Occipital lobe (tissue), 2 donors: ENCODE results near the gene SNRNP70. TPM values are rescaled to one million over a fixed set of nuclear protein-coding genes. Genes with fewer than 3 reads are reported as not detected.
"Not testable (repeated sequence)": the region's sequence is repeated elsewhere in the genome, so short reads cannot be mapped to it uniquely, and the experiment has no call there.

Experiments used
- DNase-seq: peaks from one replicate; lab custom pipeline; 2025; lab: John Stamatoyannopoulos, UW
- total RNA-seq: library from RNA; depleted of rRNA; stranded (reverse); fragments of >200 nt; gene quantifications from one replicate; pipeline ENCODE4 v1.2.3, GENCODE V29; 2014

Gene SNRNP70
- total RNA-seq, 1 donor from 2014 or later, result 112 TPM

GRCh38 chr19:49119411-49120324, 34.4 kb downstream of the SNRNP70 start, which contains the start of gene PPFIA3:
Gene PPFIA3 (plus strand): TSS chr19:49119544. CDS start chr19:49127874, 8,330 bp downstream.
- no peak for DNase-seq

DNA sequence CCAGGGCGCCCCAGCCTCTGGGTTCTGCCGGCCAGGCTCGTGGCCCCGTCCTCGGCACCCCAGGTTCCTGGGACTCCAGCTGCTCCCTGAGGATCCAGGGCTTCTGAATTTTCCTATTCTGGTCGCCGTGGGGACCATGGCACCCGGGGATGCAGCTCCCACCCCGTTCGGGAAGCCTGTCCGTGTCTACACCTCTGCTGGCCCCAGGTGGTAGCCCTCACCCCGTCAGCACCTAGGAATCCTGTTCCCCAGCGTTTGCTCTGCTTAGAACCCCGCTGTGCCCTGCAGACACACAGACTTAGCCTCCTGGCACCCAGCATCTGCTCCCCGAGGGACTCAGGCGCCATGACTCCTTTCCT, 35.1 kb downstream of the SNRNP70 start:
- no peak for DNase-seq

DNA sequence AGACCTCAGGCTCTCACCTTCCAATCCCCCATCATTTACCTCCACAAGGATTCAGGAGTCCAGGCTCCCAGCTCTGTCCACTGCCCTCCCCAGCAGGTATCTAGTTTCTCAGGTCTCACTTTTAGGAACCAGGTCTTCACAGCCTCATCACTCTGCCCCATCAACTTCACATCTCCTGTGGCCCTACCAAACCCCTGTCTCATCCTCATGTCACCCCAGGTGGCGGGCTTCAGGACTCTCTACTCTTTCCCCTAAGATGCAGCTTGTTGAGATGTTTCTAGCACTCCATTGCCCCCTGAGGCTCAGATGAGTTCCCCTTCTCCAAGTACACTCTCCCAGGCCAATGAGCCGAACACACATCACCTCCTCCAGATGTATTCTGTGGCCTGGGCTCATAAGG, 35.6 kb downstream of the SNRNP70 start:
- no peak for DNase-seq

DNA sequence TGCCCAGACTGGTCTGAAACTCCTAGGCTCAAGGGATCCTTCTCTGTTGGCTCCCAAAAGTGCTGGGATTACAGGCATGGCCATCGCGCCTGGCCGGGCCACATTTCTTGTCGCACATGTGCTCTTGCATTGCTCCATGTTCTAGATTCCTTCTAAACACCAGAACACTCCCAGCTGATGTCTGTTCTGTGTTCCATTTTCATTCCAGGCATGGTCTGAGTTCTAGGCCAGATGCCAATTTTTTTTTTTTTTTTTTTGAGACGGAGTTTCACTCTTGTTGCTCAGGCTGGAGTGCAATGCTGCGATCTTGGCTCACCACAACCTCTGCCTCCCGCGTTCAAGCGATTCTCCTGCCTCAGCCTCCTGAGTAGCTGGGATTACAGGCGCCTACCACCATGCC, 36.6 kb downstream of the SNRNP70 start:
- DNase-seq, result not testable (repeated sequence)

DNA sequence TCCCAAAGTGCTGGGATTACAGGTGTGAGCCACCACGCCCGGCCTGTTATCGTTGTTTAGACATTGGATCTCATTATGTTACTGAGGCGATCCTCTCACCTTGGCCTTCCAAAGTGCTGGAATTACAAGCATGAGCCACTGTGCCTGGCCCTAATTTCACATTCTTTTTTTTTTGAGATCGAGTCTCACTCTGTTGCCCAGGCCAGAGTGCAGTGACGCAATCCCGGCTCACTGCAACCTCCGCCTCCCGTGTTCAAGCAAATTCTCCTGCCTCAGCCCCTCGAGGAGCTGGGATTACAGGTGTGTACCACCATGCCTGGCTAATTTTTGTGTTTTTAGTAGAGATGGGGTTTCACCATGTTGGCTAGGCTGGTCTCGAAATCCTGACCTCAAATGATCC, 38.0 kb downstream of the SNRNP70 start:
- not testable (repeated sequence) for DNase-seq

- DNase-seq, result no peak
Measured at GRCh38 chr19:49125025-49125731, 39.9 kb downstream of the SNRNP70 start.

DNA sequence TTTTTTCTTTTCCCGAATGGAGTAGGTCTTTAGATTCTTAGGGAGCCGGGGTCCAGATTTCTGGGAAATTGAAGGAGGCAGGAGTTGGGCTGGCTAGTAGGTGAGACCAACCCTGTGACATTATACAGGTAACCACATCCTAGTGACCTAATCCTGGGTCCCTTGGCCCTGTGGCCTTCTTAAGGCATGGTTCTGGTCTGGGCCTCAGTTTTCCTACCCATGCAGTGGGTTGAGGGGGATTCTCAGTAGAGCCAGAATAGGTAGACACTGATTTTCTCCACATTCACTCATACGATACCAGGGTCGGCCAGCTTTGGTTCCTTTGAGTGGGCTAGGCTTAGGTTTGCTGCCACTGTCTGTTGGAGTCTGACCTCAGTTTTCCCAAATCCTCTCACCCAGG, 41.3 kb downstream of the SNRNP70 start:
- no peak for DNase-seq

DNA sequence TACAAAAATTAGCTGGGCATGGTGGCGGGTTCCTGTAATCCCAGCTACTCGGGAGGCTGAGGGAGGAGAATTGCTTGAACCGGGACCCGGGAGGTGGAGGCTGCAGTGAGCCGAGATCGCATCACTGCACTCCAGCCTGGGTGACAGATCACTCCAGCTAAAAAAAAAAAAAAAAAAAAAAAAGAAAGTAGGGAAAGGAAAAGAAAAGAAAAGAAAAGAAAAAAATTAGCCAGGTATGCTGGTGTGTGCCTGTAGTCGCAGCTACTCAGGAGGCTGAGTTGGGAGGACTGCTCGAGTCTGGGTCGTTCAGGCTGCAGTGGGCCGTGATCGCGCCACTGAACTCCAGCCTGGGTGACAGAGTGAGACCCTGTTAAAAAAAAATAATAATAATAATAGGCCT, 42.0 kb downstream of the SNRNP70 start:
- not testable (repeated sequence) for DNase-seq

DNA sequence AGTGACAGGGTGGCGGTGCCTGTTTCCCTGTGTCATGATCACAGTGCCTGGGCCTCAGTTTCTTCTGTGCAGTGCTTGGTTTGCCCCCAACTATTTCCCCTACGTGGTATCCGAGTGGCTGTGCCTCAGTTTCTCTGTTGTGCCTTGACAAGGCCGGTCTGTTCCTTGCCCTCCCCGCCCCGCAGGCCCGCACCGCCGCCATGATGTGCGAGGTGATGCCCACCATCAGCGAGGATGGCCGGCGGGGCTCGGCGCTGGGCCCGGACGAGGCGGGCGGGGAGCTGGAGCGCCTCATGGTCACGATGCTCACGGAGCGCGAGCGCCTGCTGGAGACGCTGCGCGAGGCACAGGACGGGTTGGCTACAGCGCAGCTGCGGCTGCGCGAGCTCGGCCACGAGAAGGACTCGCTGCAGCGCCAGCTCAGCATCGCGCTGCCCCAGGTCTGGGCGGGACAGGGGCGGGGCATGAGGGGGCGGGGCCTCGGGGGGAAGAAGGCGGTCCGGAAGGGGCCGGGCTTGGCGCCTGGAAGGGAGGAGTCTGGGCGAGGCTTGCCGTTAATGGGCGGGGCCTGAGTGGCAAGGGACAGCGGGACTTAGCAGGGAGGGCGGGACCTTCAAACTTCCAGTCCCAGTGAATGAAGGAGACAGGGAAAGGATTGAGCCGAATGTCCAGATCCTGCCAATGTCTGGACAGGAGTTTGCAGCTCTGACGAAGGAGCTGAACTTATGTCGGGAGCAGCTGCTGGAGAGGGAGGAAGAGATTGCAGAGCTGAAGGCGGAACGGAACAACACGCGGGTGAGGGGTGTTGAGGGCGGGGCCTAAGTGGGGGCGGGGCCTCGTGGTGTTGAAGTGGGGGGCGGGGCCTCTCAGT, 42.7 kb downstream of the SNRNP70 start:
- peak; percentile 97 for DNase-seq

DNA sequence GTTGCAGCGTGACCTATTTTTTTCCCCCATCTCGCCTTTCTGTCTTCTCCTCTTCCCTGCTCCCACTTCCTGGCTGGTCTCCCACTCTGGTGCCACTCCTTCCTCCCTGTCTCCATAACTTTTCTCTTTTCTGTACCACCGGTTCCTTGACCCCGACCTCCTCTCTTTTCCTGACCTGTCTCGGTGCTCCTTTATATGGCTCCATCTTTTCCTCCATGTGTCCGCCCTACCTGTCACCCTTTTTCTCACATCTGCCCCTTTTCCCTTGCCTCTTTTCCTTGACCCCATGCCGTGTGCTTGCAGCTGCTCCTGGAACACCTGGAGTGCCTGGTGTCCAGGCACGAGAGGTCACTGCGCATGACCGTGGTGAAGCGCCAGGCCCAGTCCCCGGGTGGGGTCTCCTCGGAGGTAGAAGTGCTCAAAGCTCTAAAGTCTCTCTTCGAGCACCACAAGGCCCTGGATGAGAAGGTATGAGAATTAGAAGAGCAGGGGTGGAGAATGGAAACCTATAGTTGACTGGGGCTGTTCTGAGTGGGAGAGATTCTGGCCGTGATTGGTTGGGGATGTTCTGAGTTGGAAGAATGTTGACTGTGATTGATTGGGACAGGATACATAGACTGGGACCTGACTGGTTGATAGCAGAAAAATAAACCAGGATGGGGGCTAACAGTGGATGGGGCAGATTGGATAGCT, 43.4 kb downstream of the SNRNP70 start:
- DNase-seq, result no peak

GRCh38 chr19:49129238-49129583, 44.0 kb downstream of the SNRNP70 start:
- DNase-seq, result no peak

GRCh38 chr19:49130325-49130724, 45.1 kb downstream of the SNRNP70 start:
- no peak for DNase-seq

GRCh38 chr19:49132974-49133609, 47.8 kb downstream of the SNRNP70 start:
- no peak for DNase-seq

DNA sequence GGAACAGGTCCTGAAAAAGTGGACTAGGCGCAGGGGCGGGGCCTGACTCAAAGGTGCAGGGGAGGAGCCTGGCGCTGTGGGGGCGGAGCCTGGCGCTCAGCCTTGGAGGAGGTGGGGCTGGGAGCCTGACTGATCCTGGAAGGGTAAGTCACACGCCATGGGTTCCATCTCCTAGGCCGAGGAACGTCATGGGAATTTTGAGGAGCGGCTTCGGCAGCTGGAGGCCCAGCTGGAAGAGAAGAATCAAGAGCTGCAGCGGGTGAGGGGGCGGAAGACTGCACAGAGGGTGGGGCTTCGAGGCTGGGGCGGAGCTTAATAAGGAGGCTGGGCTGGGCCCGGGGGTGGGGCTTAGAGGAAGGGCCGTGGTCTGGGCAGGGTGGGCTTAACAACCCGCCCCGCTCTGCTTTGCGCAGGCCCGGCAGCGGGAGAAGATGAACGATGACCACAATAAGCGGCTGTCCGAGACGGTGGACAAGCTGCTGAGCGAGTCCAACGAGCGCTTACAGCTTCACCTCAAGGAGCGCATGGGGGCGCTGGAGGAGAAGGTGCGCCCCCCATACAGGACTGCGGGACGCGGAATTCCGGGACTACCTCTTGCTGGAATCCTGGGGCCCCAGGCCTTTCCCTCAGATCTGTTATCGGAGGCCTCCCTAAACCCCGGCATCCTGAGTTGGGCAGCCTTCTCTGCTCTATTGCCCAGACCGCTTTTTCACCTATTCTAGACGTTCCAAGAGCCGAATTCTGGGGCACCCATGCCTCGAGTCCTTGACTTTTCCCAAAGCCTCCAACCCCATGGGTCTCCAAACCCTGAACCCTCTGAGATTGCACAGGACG, 48.6 kb downstream of the SNRNP70 start:
- no peak for DNase-seq

GRCh38 chr19:49135686-49136085, 50.4 kb downstream of the SNRNP70 start:
- DNase-seq, result no peak

DNA sequence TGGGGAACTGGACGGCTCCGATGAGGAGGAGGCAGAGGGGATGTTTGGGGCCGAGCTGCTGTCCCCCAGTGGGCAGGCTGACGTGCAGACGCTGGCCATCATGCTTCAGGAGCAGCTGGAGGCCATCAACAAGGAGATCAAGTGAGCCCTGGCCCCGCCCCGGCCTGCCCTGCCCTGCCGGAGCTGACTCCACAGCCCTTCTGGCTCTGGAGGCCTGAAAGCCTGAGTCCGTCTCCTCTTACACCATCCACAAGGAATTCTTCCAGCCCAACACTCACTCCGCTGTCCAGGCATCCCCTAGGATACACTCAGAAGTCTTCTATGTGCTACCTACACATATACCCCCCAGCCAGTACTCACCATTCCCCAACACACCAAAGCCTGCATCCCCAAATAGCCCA, 51.5 kb downstream of the SNRNP70 start:
- DNase-seq, result no peak

GRCh38 chr19:49140951-49141350, 55.7 kb downstream of the SNRNP70 start:
- no peak for DNase-seq

DNA sequence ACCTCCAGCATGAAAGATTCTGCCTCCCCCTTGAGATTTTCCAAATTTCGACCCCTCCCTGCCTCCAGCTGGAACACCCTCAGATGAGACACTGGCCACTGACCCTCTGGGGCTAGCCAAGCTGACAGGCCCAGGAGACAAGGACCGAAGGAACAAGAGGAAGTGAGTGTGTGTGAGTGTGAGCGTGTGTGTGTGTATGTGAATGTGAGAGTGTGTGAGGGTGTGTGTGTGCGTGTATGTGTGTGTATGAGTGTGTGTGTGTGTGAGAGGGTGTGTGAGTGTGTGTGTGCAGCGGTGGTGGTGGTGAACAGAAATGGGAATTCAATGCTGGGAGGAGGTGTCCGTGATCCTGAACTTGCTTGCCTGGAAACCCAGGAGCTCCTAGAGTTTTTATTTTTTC, 56.1 kb downstream of the SNRNP70 start:
- DNase-seq, result no peak

- DNase-seq, result peak; percentile 84
Measured at GRCh38 chr19:49142866-49143335, 57.6 kb downstream of the SNRNP70 start.
